NB4 (cell line): ENCODE measurements around the gene CAMK2D.
"Not testable (repeated sequence)": the region's sequence is repeated elsewhere in the genome, so short reads cannot be mapped to it uniquely, and the experiment has no call there.

Experiments used
- DNase-seq: peaks from one replicate; pipeline ENCODE4 v3.0.0; 2010; ENCODE audit warnings: low read depth
- H3K4me3 ChIP-seq: one replicate; pipeline ENCODE4 v1.5.1; 2011; ENCODE audit warnings: mild to moderate bottlenecking, low read depth, low read length, moderate library complexity
- MYC ChIP-seq: IDR thresholded peaks from 2 replicates; pipeline ENCODE4 v1.6.1; 2011; ENCODE audit warnings: low read depth, low read length
- POLR2A ChIP-seq: IDR thresholded peaks from 2 replicates; pipeline ENCODE4 v1.6.1; 2011; ENCODE audit warnings: mild to moderate bottlenecking; ENCODE audit not compliant: insufficient read length; ENCODE audit errors: extremely low read depth
- TF ChIP-seq, protein P1 (sequence below): IDR thresholded peaks from 2 replicates; pipeline ENCODE4 v1.6.1; 2011; ENCODE audit warnings: low read depth, low read length
- TF ChIP-seq, protein P2 (sequence below): IDR thresholded peaks from one replicate; pipeline ENCODE4 v1.5.1; 2012; ENCODE audit warnings: low read depth, low read length

CAMK2D gene

DNA sequence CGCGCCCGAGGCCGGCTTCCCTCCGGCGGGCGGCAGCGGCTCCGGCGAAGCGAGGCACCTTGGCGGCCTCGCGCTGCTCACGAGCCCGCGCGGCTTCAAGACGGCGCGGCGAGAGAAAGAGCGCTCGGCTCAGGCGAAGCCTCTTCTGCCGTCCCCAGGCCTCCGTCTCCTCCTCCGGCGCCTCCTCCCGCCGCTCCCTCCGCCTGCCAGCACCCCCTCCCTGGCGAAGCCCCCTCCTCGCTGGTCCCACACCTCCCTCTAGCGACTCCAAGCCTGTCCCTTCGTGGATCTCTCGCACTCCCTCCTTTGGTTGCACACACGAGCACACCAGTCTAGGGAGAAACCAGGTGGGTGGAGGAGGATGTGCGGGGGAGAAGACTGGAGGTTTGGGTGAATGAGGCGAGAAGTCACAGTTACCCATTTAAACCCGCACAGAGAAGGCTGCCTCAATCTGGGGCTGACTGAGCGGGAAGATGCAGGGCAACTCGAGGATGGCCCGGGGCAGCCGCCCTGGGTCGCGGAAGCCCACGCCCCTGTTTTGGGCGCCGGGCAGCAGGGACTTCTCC lies at the start of gene CAMK2D:
TSS of gene CAMK2D (minus strand) at position 119 of the 566 bp plus-strand sequence. CDS start 670 bp downstream, outside the sequence.
- DNase-seq: peak; percentile 90
- TF ChIP-seq POLR2A: no peak
- peak; percentile 78 for TF ChIP-seq MYC
- TF ChIP-seq, protein P1, sequence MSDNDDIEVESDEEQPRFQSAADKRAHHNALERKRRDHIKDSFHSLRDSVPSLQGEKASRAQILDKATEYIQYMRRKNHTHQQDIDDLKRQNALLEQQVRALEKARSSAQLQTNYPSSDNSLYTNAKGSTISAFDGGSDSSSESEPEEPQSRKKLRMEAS: peak; percentile 63
- TF ChIP-seq, protein P2, sequence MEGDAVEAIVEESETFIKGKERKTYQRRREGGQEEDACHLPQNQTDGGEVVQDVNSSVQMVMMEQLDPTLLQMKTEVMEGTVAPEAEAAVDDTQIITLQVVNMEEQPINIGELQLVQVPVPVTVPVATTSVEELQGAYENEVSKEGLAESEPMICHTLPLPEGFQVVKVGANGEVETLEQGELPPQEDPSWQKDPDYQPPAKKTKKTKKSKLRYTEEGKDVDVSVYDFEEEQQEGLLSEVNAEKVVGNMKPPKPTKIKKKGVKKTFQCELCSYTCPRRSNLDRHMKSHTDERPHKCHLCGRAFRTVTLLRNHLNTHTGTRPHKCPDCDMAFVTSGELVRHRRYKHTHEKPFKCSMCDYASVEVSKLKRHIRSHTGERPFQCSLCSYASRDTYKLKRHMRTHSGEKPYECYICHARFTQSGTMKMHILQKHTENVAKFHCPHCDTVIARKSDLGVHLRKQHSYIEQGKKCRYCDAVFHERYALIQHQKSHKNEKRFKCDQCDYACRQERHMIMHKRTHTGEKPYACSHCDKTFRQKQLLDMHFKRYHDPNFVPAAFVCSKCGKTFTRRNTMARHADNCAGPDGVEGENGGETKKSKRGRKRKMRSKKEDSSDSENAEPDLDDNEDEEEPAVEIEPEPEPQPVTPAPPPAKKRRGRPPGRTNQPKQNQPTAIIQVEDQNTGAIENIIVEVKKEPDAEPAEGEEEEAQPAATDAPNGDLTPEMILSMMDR: peak; percentile 47
- peak within 1 kb of the TSS; percentile 75 for H3K4me3 ChIP-seq

GRCh38 chr4:113810906-113811305 lies 49.4 kb upstream of the CAMK2D start:
- no peak overlapping the region for H3K4me3 ChIP-seq
- no peak for DNase-seq

GRCh38 chr4:113809311-113809710 lies 47.8 kb upstream of the CAMK2D start:
- H3K4me3 ChIP-seq: no peak overlapping the region
- TF ChIP-seq POLR2A: no peak
- TF ChIP-seq, protein P2: no peak
- TF ChIP-seq, protein P1: no peak
- no peak for TF ChIP-seq MYC
- no peak for DNase-seq

More at GRCh38 chr4:113810906-113811305, 49.4 kb upstream of the CAMK2D start:
- TF ChIP-seq MYC (no peak), POLR2A (no peak)
- TF ChIP-seq, protein P1: no peak
- TF ChIP-seq, protein P2: no peak

GRCh38 chr4:113806850-113807249 lies 45.3 kb upstream of the CAMK2D start:
- no peak overlapping the region for H3K4me3 ChIP-seq
- no peak for DNase-seq
- TF ChIP-seq, protein P1: no peak
- TF ChIP-seq MYC: no peak
- TF ChIP-seq POLR2A: no peak
- TF ChIP-seq, protein P2: no peak

DNA sequence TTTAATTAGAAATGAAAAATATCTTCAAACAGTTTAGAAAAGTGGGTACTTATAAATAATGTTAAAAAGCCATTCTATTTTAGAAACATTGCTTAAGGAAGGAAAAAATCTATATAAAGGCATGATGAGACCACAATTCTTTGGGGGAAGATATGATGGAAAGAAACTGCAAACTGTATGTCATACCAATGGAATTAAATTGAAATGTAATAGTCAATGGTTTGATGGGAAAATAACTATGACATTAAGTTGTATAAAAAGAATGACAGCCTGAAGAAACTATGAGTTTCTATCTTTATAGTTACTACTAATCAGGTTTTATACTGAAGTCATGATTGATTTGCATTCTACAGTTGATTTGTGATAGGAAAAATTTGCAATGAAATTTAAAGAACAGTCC lies 40.3 kb upstream of the CAMK2D start:
- no peak overlapping the region for H3K4me3 ChIP-seq
- DNase-seq: no peak
- TF ChIP-seq POLR2A (no peak), MYC (no peak)
- TF ChIP-seq, protein P1: no peak
- TF ChIP-seq, protein P2: no peak

GRCh38 chr4:113796381-113796780 lies 34.8 kb upstream of the CAMK2D start:
- H3K4me3 ChIP-seq, DNase-seq: not testable (repeated sequence)
